ENCODE results near the gene UFSP2.
"Not testable (repeated sequence)": the region's sequence is repeated elsewhere in the genome, so short reads cannot be mapped to it uniquely, and the experiment has no call there.

UFSP2 gene

GRCh38 chr4:185369731-185370130 lies 56.0 kb downstream of the UFSP2 start:
- no peak overlapping the region for H3K27ac ChIP-seq (ENCODE audit: low read depth, low read length, severe bottlenecking)
- H3K4me3 ChIP-seq (ENCODE audit: extremely low read depth, insufficient read depth, low read length, poor library complexity, severe bottlenecking), result no peak overlapping the region
- WGBS, 2 experiments (ENCODE audit: insufficient coverage in 2 of 2), result 88 to 91% methylated on average over 1 to 2 of the region's 3 CpGs

GRCh38 chr4:185364886-185365285 lies 60.9 kb downstream of the UFSP2 start:
- H3K27ac ChIP-seq (ENCODE audit: low read depth, low read length, severe bottlenecking), result no peak overlapping the region
- no peaks in the 10 kb centered on the region for H3K9me3 ChIP-seq (ENCODE audit: control insufficient read depth, low read length)
- 67 to 92% methylated on average over 1 to 2 of the region's 5 CpGs for WGBS, 2 experiments (ENCODE audit: insufficient coverage in 2 of 2)
- H3K4me3 ChIP-seq (ENCODE audit: extremely low read depth, insufficient read depth, low read length, poor library complexity, severe bottlenecking), result no peak overlapping the region
- H3K4me1 ChIP-seq (ENCODE audit: control insufficient read depth, insufficient read depth, low read length, poor library complexity, severe bottlenecking), result peaks cover under 1% of the 10 kb centered on the region
- peaks cover 10% of the 10 kb centered on the region for H3K36me3 ChIP-seq (ENCODE audit: control insufficient read depth, insufficient read depth, low read length)

More at GRCh38 chr4:185369731-185370130, 56.0 kb downstream of the UFSP2 start:
- Histone ChIP-seq H3K4me1 (ENCODE audit: control insufficient read depth, insufficient read depth, low read length, poor library complexity, severe bottlenecking) (no peaks in the 10 kb centered on the region), H3K36me3 (ENCODE audit: control insufficient read depth, insufficient read depth, low read length) (peaks cover 11% of the 10 kb centered on the region), H3K9me3 (ENCODE audit: control insufficient read depth, low read length) (no peaks in the 10 kb centered on the region)

- Histone ChIP-seq H3K9me3 (ENCODE audit: control insufficient read depth, low read length) (no peaks in the 10 kb centered on the region), H3K36me3 (ENCODE audit: control insufficient read depth, insufficient read depth, low read length) (peaks cover 10% of the 10 kb centered on the region), H3K4me3 (ENCODE audit: extremely low read depth, insufficient read depth, low read length, poor library complexity, severe bottlenecking) (no peak overlapping the region), H3K27ac (ENCODE audit: low read depth, low read length, severe bottlenecking) (no peak overlapping the region), H3K4me1 (ENCODE audit: control insufficient read depth, insufficient read depth, low read length, poor library complexity, severe bottlenecking) (peaks cover 7% of the 10 kb centered on the region)
- no CpG with 5 or more reads among the region's 3 CpGs for WGBS, 2 experiments (ENCODE audit: insufficient coverage in 2 of 2)
These were observed 62.5 kb downstream of the UFSP2 start for GRCh38 chr4:185363251-185363650.

- H3K36me3 ChIP-seq (ENCODE audit: control insufficient read depth, insufficient read depth, low read length); H3K4me3 ChIP-seq (ENCODE audit: extremely low read depth, insufficient read depth, low read length, poor library complexity, severe bottlenecking); H3K4me1 ChIP-seq (ENCODE audit: control insufficient read depth, insufficient read depth, low read length, poor library complexity, severe bottlenecking); H3K27ac ChIP-seq (ENCODE audit: low read depth, low read length, severe bottlenecking); H3K9me3 ChIP-seq (ENCODE audit: control insufficient read depth, low read length): not testable (repeated sequence)
- WGBS, 2 experiments (ENCODE audit: insufficient coverage in 2 of 2), result 83% methylated on average over 1 of the region's 6 CpGs; no CpG with 5 or more reads in 1 of the 2 experiments
These were observed 63.2 kb downstream of the UFSP2 start for GRCh38 chr4:185362570-185362969.

- H3K27ac ChIP-seq (ENCODE audit: low read depth, low read length, severe bottlenecking), result no peak overlapping the region
- 94 to 95% methylated on average over 3 of the region's 3 CpGs for WGBS, 2 experiments (ENCODE audit: insufficient coverage in 2 of 2)
- no peak overlapping the region for H3K4me3 ChIP-seq (ENCODE audit: extremely low read depth, insufficient read depth, low read length, poor library complexity, severe bottlenecking)
- H3K36me3 ChIP-seq (ENCODE audit: control insufficient read depth, insufficient read depth, low read length), result peaks cover 10% of the 10 kb centered on the region
- no peaks in the 10 kb centered on the region for H3K9me3 ChIP-seq (ENCODE audit: control insufficient read depth, low read length)
- peaks cover 7% of the 10 kb centered on the region for H3K4me1 ChIP-seq (ENCODE audit: control insufficient read depth, insufficient read depth, low read length, poor library complexity, severe bottlenecking)
These were observed 63.9 kb downstream of the UFSP2 start for GRCh38 chr4:185361872-185362271.

- peaks cover 7% of the 10 kb centered on the region for H3K4me1 ChIP-seq (ENCODE audit: control insufficient read depth, insufficient read depth, low read length, poor library complexity, severe bottlenecking)
- H3K27ac ChIP-seq (ENCODE audit: low read depth, low read length, severe bottlenecking), result no peak overlapping the region
- H3K36me3 ChIP-seq (ENCODE audit: control insufficient read depth, insufficient read depth, low read length), result peaks cover 13% of the 10 kb centered on the region
- no peaks in the 10 kb centered on the region for H3K9me3 ChIP-seq (ENCODE audit: control insufficient read depth, low read length)
- WGBS, 2 experiments (ENCODE audit: insufficient coverage in 2 of 2), result 87 to 96% methylated on average over 6 to 7 of the region's 8 CpGs
- no peak overlapping the region for H3K4me3 ChIP-seq (ENCODE audit: extremely low read depth, insufficient read depth, low read length, poor library complexity, severe bottlenecking)
These were observed 65.9 kb downstream of the UFSP2 start for GRCh38 chr4:185359767-185360446.

GRCh38 chr4:185358959-185359358 lies 66.8 kb downstream of the UFSP2 start:
- Histone ChIP-seq H3K4me1 (ENCODE audit: control insufficient read depth, insufficient read depth, low read length, poor library complexity, severe bottlenecking) (peaks cover 7% of the 10 kb centered on the region), H3K27ac (ENCODE audit: low read depth, low read length, severe bottlenecking) (no peak overlapping the region), H3K4me3 (ENCODE audit: extremely low read depth, insufficient read depth, low read length, poor library complexity, severe bottlenecking) (no peak overlapping the region), H3K36me3 (ENCODE audit: control insufficient read depth, insufficient read depth, low read length) (peaks cover 19% of the 10 kb centered on the region), H3K9me3 (ENCODE audit: control insufficient read depth, low read length) (no peaks in the 10 kb centered on the region)
- 100% methylated on average over 2 of the region's 4 CpGs for WGBS, 2 experiments (ENCODE audit: insufficient coverage in 2 of 2)

GRCh38 chr4:185358514-185358913 lies 67.2 kb downstream of the UFSP2 start:
- H3K36me3 ChIP-seq (ENCODE audit: control insufficient read depth, insufficient read depth, low read length), result peaks cover 19% of the 10 kb centered on the region
- no peak overlapping the region for H3K27ac ChIP-seq (ENCODE audit: low read depth, low read length, severe bottlenecking)
- H3K4me1 ChIP-seq (ENCODE audit: control insufficient read depth, insufficient read depth, low read length, poor library complexity, severe bottlenecking), result peaks cover 7% of the 10 kb centered on the region
- WGBS, 2 experiments (ENCODE audit: insufficient coverage in 2 of 2), result 100% methylated on average over 2 of the region's 4 CpGs
- H3K4me3 ChIP-seq (ENCODE audit: extremely low read depth, insufficient read depth, low read length, poor library complexity, severe bottlenecking), result no peak overlapping the region
- H3K9me3 ChIP-seq (ENCODE audit: control insufficient read depth, low read length), result no peaks in the 10 kb centered on the region

- H3K36me3 ChIP-seq (ENCODE audit: control insufficient read depth, insufficient read depth, low read length), result peaks cover 19% of the 10 kb centered on the region
- no peak overlapping the region for H3K27ac ChIP-seq (ENCODE audit: low read depth, low read length, severe bottlenecking)
These were observed 67.9 kb downstream of the UFSP2 start for GRCh38 chr4:185357733-185358440.

GRCh38 chr4:185357211-185357610 lies 68.6 kb downstream of the UFSP2 start:
- Histone ChIP-seq H3K4me1 (ENCODE audit: control insufficient read depth, insufficient read depth, low read length, poor library complexity, severe bottlenecking) (peaks cover 7% of the 10 kb centered on the region), H3K36me3 (ENCODE audit: control insufficient read depth, insufficient read depth, low read length) (peaks cover 19% of the 10 kb centered on the region), H3K27ac (ENCODE audit: low read depth, low read length, severe bottlenecking) (no peak overlapping the region), H3K9me3 (ENCODE audit: control insufficient read depth, low read length) (no peaks in the 10 kb centered on the region), H3K4me3 (ENCODE audit: extremely low read depth, insufficient read depth, low read length, poor library complexity, severe bottlenecking) (no peak overlapping the region)
- 91 to 100% methylated on average over 3 to 5 of the region's 5 CpGs for WGBS, 2 experiments (ENCODE audit: insufficient coverage in 2 of 2)

More at GRCh38 chr4:185357733-185358440, 67.9 kb downstream of the UFSP2 start:
- Histone ChIP-seq H3K9me3 (ENCODE audit: control insufficient read depth, low read length) (no peaks in the 10 kb centered on the region), H3K4me3 (ENCODE audit: extremely low read depth, insufficient read depth, low read length, poor library complexity, severe bottlenecking) (no peak overlapping the region), H3K4me1 (ENCODE audit: control insufficient read depth, insufficient read depth, low read length, poor library complexity, severe bottlenecking) (peaks cover 7% of the 10 kb centered on the region)
- WGBS, 2 experiments (ENCODE audit: insufficient coverage in 2 of 2), result 93 to 94% methylated on average over 3 to 5 of the region's 7 CpGs

- Histone ChIP-seq H3K36me3 (ENCODE audit: control insufficient read depth, insufficient read depth, low read length) (peaks cover 49% of the 10 kb centered on the region), H3K4me3 (ENCODE audit: extremely low read depth, insufficient read depth, low read length, poor library complexity, severe bottlenecking) (no peak overlapping the region), H3K4me1 (ENCODE audit: control insufficient read depth, insufficient read depth, low read length, poor library complexity, severe bottlenecking) (no peaks in the 10 kb centered on the region), H3K9me3 (ENCODE audit: control insufficient read depth, low read length) (no peaks in the 10 kb centered on the region), H3K27ac (ENCODE audit: low read depth, low read length, severe bottlenecking) (no peak overlapping the region)
- WGBS, 2 experiments (ENCODE audit: insufficient coverage in 2 of 2), result 100% methylated on average over 1 of the region's 2 CpGs; no CpG with 5 or more reads in 1 of the 2 experiments
These were observed 73.0 kb downstream of the UFSP2 start for GRCh38 chr4:185352741-185353140.

All from mesodermal cell (in vitro differentiated cells).